Measurements from ENCODE around the gene IGF2BP2.

GRCh38 chr3:185653949-185654757 lies 170.7 kb downstream of the IGF2BP2 start:
- TF ChIP-seq CTCF (IDR thresholded peaks at IDR 0.05; ENCODE audit: low read depth, low read length) (no peak), EZH2phosphoT487 (IDR thresholded peaks at IDR 0.05; ENCODE audit: low read depth) (no peak)

Data from OCI-LY3 (cell line).